CD4-positive, alpha-beta T cell treated with Interleukin-6 for 4 hours (primary cell): ENCODE results near the gene PXN.
"Not testable (repeated sequence)": the region's sequence is repeated elsewhere in the genome, so short reads cannot be mapped to it uniquely, and the experiment has no call there.

Experiments used
- DNase-seq: peaks from one replicate; pipeline ENCODE4 v3.0.0-alpha.2; 2020; ENCODE audit warnings: mixed read lengths

PXN gene

GRCh38 chr12:120224304-120225199 lies 41.0 kb downstream of the PXN start:
- no peak for DNase-seq

- no peak for DNase-seq
These were observed 41.8 kb downstream of the PXN start for GRCh38 chr12:120223458-120224303.

DNA sequence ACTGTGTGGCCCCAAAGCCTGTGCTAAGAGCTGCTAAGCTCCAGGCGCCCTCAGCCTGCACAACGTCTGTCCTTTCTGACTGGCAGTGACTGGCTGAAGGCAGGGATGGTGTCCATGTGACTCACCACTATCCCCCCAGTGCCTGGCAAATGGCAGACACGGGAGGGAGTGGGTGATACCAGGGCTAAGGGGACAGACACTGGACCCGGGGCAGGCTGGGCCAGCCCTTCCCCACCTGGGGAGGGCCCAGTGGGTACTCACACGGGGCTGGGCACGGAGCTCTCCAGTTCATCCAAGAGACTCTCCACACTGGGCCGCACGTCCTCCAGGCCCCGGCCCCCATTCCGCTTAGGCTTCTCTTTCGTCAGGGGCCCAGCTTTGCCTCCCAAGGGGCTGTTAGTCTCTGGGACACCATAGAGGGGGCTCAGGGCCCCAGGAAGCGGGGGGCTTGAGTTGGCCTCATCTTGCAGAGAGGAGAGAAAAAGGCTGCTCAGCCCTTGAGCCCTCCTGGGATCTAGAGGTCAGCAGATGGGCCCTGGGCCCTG lies 43.2 kb downstream of the PXN start:
- DNase-seq: no peak

GRCh38 chr12:120221576-120221900 lies 44.0 kb downstream of the PXN start:
- DNase-seq: no peak

- no peak for DNase-seq
These were observed 44.5 kb downstream of the PXN start for GRCh38 chr12:120220838-120221575.

DNA sequence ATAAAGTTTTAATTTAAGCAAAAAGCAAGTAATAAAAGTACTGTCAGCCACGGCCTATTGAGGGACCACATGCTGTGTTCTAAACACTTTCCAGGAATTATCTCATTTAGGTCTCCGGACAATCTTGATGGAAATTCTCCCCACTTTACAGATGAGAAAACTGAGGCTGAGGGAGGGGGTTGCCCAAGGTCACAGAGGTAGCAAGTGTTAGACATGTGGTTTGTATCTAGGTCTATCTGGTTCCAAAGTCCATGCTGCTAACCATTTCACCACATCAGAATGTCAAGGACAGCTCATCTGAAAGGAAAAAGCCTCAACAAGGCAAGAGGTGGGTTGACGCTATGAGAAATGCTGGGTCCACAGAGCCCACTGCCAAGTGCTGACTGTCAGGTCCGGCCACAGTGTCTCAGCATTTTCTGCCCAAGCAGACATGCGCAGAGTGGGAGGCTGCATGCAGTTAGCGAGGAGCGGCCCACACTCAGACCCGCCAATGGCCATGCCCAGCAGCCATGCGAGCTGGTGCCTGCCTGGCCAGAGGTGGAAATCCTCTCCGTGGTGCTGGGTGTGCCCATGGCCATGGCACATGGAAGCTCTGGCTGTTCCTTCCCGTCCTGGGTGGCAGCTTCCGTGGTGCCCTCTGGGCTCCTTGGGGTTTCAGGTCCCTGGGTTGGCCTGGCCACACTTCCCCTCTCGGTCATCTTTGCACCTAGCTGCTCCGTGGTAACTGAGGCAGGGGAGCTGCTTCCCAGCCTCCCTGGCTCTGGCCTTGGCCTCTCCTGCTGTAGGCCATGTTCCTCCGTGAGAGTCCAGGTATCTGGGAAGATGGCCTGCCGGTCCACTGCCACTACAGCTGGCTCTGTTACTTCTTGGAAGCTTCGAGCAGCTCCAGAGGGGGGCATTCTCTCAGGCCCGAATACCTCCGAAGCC lies 46.6 kb downstream of the PXN start:
- DNase-seq: no peak

GRCh38 chr12:120216742-120217605 lies 48.6 kb downstream of the PXN start:
- no peak for DNase-seq

DNA sequence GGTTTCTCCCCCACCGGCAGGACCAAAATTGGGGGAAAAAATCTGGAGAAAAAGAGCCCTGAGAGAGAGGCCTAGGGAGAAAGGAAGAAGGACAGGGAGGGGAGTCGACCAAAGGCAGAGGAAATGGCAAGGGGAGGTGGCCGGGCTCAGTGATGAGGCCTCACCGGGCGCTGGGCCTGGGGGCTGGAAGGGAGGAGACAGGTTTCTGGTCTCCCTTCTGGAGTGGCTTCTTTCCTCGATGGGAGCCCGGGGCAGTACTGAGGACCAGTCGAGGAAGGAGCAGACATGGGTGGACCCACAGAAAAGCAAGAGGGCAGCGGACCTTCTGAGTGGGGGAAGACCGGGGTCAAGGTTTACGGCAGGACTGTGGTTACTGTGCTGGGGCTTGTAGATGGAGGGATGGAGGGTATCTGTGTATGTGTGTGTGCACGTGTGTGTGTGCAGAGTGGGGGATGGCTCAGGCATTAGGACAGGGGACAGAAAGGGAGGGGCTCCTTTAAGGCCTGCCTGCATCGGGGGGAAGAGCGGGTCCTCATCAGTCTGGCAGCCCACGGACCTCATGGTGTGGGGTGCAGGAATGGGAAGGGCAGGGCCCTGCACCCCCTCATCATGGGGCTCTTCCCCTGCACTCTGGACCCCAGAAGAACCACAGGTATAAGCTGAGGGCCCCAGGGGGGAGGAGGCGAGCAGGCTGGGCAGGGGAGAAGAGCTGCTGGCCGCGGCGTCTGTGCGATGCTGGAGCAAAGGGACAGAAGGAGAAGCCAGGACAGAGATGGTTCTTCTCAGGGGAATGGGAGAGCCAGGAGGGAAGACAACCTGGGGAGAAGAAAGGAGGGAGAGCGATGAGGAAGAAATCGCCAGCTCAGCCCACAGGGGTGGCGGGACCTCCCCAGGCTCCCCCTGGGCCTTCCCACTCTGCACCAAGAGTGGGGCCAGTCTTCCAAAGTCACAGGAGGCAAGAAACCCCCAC lies 49.5 kb downstream of the PXN start:
- DNase-seq: no peak

- no peak for DNase-seq
These were observed 50.2 kb downstream of the PXN start for GRCh38 chr12:120215357-120215735.

DNA sequence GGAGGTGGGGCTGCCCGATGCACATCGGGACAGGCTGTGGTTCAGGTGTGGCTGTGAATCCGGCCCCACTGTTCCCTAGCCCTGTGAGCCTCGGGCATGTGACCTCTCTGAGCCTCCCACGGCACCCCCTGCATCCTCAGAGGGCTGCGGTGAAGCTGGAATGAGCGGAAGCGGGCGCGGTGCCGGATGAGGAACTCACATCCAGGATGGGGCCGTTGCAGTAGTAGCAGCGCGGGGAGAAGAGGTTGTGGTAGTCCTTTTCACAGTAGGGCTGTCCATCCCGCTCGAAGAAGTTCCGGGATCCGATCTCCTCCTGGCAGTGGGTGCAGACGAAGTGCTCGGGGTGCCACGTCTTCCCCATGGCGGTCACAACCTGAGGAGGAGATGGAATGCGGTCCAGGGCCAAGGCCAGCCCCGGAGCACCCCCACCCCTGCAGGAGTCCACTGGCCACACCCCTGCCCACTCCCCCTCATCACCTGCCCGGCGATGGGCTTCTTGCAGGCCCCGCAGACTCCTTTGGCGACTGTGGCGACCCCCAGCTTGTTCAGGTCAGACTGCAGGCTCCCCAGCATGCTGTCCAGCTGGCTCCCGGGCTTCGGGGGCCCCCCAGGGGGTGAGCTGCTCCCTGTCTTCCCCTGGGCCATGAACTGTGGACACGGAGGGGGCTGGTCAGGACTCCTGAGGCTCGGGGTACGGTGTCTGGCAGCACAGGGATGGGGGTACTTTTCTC lies 50.7 kb downstream of the PXN start:
- DNase-seq: no peak

- no peak for DNase-seq
These were observed 51.8 kb downstream of the PXN start for GRCh38 chr12:120213758-120214157.

DNA sequence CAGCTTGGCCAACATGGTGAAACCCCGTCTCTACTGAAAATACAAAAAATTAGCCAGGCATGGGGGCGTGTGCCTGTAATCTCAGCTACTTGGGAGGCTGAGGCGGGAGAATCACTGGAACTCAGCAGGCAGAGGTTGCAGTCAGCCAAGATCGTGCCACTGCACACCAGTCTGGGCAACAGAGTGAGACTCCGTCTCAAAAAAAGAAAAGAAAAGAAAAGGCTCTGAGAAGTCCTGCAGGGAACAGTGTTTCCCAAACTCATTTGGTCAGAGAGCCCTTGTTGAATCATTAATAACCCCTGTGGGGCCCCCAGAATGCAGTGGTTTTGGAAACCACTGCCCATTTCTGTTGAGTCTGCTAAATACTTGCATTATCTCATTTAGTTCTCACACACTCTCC lies 52.3 kb downstream of the PXN start:
- DNase-seq: not testable (repeated sequence)

- DNase-seq: no peak
These were observed 53.2 kb downstream of the PXN start for GRCh38 chr12:120212301-120212700.

GRCh38 chr12:120211904-120212283 lies 53.6 kb downstream of the PXN start:
- no peak for DNase-seq

GRCh38 chr12:120211243-120211903 lies 54.2 kb downstream of the PXN start:
- no peak for DNase-seq

DNA sequence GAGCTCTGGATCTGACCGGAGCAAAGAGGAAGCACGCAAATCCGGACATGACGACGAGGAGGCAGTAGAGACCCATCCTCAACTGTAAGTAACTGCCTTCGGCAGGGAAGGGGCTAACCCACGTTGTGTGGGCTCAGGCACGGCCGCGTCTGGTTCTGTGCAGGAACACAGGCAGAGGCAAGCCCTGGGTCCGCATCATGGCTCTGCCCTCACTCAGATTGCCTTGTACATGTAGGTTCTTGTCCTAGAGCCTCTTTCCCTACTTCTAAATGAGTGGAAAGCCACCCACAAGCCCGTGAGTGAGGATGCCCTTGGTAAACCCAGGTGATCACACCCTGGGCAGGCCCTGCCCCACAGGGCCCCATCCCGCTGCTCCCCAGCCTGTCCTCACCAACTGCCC lies 55.7 kb downstream of the PXN start:
- no peak for DNase-seq

- DNase-seq: no peak
These were observed 58.3 kb downstream of the PXN start for GRCh38 chr12:120207227-120207626.

- not testable (repeated sequence) for DNase-seq
These were observed 58.7 kb downstream of the PXN start for GRCh38 chr12:120206781-120207180.
